PC-3 (cell line): Measurements from ENCODE around the gene FAM171A1.

ENCODE experiments used
- CTCF ChIP-seq: fragments of 300-600 bp; sonication (generic); conservative IDR thresholded peaks from 2 replicates; pipeline ENCODE4 v1.5.1; 2017; ENCODE audit warnings: antibody characterized with exemption, low read depth, mild to moderate bottlenecking, low read length
- EZH2 ChIP-seq: fragments of 300-600 bp; sonication (generic); IDR thresholded peaks from one replicate; pipeline ENCODE4 v1.6.1; 2017; ENCODE audit warnings: antibody characterized with exemption, mild to moderate bottlenecking, low read length; ENCODE audit not compliant: unreplicated experiment

GRCh38 chr10:15265056-15265455 lies 106.0 kb downstream of the FAM171A1 start:
- TF ChIP-seq EZH2 (no peak), CTCF (no peak)
